Measurements from ENCODE around the gene SORBS1.

- TF ChIP-seq CTCF (conservative IDR thresholded peaks at IDR 0.05; ENCODE audit: low read length) (no peak), EZH2phosphoT487 (IDR thresholded peaks at IDR 0.05; ENCODE audit: borderline replicate concordance, low read depth, low read length) (no peak)
Observed at GRCh38 chr10:95416973-95417372, 144.2 kb downstream of the SORBS1 start.
